IgD-negative memory B cell (primary cell): Measurements from ENCODE around the gene CBX5. TPM values are rescaled to one million over a fixed set of nuclear protein-coding genes. Genes with fewer than 3 reads are reported as not detected.
"Not testable (repeated sequence)": the region's sequence is repeated elsewhere in the genome, so short reads cannot be mapped to it uniquely, and the experiment has no call there.

Experiments
- H3K27ac Mint-ChIP-seq, 3 donors: one replicate each; pipeline ENCODE4 v1.8.0; 2020 to 2022; ENCODE audit warnings: mild to moderate bottlenecking in 3 of 3, mixed read lengths in 3 of 3, moderate library complexity in 1 of 3
- H3K27me3 Mint-ChIP-seq: one replicate; pipeline ENCODE4 v1.8.0; 2021; ENCODE audit warnings: mixed read lengths
- H3K36me3 Mint-ChIP-seq: one replicate; pipeline ENCODE4 v1.8.0; 2020; ENCODE audit warnings: mild to moderate bottlenecking, mixed read lengths
- H3K4me1 Mint-ChIP-seq, 3 donors: one replicate each; pipeline ENCODE4 v1.8.0; 2020 to 2022; ENCODE audit warnings: mixed read lengths in 3 of 3, mild to moderate bottlenecking in 1 of 3
- H3K4me3 Mint-ChIP-seq, 4 donors: one replicate each; pipeline ENCODE4 v1.8.0; 2020 to 2022; ENCODE audit warnings: mild to moderate bottlenecking in 4 of 4, mixed read lengths in 4 of 4, moderate library complexity in 3 of 4
- H3K9me3 Mint-ChIP-seq, 3 donors: one replicate each; pipeline ENCODE4 v1.8.0; 2020 to 2021; ENCODE audit warnings: mixed read lengths in 3 of 3, mild to moderate bottlenecking in 1 of 3
- polyA plus RNA-seq: library from polyadenylated mRNA; unstranded; fragments of 300-500 nt; fragmentation: Illumina TruSeq; gene quantifications from one replicate; pipeline ENCODE4 v1.2.3, GENCODE V29; 2021

Gene CBX5
- polyA plus RNA-seq, 1 donor from 2014 or later, result 20.6 TPM

DNA sequence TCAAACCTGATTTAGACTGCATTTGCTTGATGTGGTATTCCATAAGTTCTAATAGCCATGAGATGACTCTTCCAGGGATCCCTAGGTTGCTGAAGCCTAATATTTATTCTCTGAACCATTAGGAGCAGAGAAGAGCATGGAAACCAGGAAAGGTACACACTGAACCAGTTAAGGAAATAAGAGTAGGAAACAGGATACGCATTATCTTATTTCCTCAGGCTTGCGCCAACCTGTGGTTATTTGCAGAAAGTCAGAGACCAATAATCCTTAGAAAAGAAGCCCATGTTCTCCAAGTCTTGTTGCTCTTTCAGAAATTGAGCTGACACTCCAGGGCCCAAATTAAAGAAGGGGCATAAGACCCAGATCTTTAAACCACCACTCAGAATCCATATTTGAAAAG lies 49.4 kb downstream of the CBX5 start:
- H3K36me3 Mint-ChIP-seq, result peaks cover 3% of the 10 kb centered on the region
- H3K4me3 Mint-ChIP-seq, result no peak overlapping the region
- no peak overlapping the region for H3K27ac Mint-ChIP-seq
- peaks cover 5 to 14% (median 10%) of the 10 kb centered on the region in 3 donors for H3K4me1 Mint-ChIP-seq
- H3K9me3 Mint-ChIP-seq, result no peaks in the 10 kb centered on the region
- H3K27me3 Mint-ChIP-seq, result no peaks in the 10 kb centered on the region

DNA sequence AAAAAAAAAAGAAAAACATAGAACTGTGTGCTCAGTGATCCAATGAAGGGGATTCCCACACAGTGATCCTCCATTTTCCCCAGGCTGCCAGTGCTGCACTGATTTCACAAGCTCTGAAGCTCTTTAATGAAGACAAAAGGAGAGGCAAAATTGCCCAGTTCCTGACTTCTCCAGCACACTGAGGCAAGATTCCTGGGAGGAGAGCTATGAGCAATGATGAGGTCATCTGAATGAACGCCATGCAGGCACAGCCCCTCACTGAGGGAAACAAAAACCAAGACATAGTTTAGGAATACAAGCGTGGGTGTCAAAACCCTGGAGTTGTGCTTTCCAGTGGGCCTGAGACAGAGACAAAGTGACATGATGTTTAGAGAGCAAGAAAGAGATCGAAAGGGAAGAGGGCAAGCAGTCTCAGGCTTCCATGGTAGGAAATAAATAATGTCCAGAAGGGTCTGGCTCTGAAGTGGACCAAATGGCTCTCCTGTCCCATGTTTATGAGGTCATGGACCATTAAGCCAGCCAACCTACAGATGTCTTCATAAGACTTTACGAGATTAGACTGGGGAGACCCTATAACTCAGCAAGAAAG lies 50.2 kb downstream of the CBX5 start:
- Mint-ChIP-seq H3K27ac (peak overlapping the region in 1 of 3 donors; percentile 41), H3K9me3 (no peaks in the 10 kb centered on the region), H3K4me3 (peak overlapping the region in 1 of 4 donors; percentile 27), H3K27me3 (no peaks in the 10 kb centered on the region), H3K4me1 (peaks cover 5 to 14% (median 10%) of the 10 kb centered on the region in 3 donors), H3K36me3 (peaks cover 3% of the 10 kb centered on the region)

- Mint-ChIP-seq H3K9me3 (no peaks in the 10 kb centered on the region), H3K36me3 (peaks cover 3% of the 10 kb centered on the region), H3K4me3 (no peak overlapping the region), H3K4me1 (peaks cover 5 to 14% (median 10%) of the 10 kb centered on the region in 3 donors), H3K27me3 (no peaks in the 10 kb centered on the region), H3K27ac (no peak overlapping the region)
Measured at GRCh38 chr12:54228471-54228870, 51.5 kb downstream of the CBX5 start.

DNA sequence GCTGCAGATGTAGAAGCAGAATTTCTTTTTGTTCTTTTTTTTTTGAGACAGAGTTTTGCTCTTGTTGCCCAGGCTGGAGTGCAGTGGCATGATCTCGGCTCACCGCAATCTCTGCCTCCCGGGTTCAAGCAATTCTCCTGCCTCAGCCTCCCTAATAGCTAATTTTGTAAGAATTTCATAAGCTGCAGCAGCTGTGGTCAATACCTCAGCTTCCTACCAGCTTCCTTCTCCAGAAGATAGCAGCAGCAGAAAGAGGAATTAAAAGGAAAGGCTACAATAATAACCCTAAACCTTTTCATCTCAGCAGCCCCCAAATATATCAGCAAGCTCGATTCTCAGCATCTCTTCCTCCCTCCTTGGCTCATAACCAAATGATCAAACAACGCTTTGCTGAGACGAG lies 52.0 kb downstream of the CBX5 start:
- not testable (repeated sequence) for H3K4me3 Mint-ChIP-seq, H3K9me3 Mint-ChIP-seq, H3K27me3 Mint-ChIP-seq, H3K36me3 Mint-ChIP-seq
- H3K27ac Mint-ChIP-seq, result peak overlapping the region in 2 of 3 donors; percentile 33 to 77
- peaks cover 5 to 14% (median 10%) of the 10 kb centered on the region in 3 donors for H3K4me1 Mint-ChIP-seq

- Mint-ChIP-seq H3K9me3 (no peaks in the 10 kb centered on the region), H3K27me3 (no peaks in the 10 kb centered on the region), H3K27ac (peak overlapping the region in 1 of 3 donors; percentile 77), H3K4me1 (peaks cover 5 to 14% (median 10%) of the 10 kb centered on the region in 3 donors), H3K36me3 (peaks cover 3% of the 10 kb centered on the region), H3K4me3 (no peak overlapping the region)
Measured at GRCh38 chr12:54227376-54227775, 52.5 kb downstream of the CBX5 start.

- no peak overlapping the region for H3K4me3 Mint-ChIP-seq
- peaks cover 5 to 14% (median 10%) of the 10 kb centered on the region in 3 donors for H3K4me1 Mint-ChIP-seq
- H3K27me3 Mint-ChIP-seq, result no peaks in the 10 kb centered on the region
- peaks cover 3% of the 10 kb centered on the region for H3K36me3 Mint-ChIP-seq
- H3K27ac Mint-ChIP-seq, result no peak overlapping the region
- no peaks in the 10 kb centered on the region for H3K9me3 Mint-ChIP-seq
Measured at GRCh38 chr12:54225666-54226065, 54.3 kb downstream of the CBX5 start.

DNA sequence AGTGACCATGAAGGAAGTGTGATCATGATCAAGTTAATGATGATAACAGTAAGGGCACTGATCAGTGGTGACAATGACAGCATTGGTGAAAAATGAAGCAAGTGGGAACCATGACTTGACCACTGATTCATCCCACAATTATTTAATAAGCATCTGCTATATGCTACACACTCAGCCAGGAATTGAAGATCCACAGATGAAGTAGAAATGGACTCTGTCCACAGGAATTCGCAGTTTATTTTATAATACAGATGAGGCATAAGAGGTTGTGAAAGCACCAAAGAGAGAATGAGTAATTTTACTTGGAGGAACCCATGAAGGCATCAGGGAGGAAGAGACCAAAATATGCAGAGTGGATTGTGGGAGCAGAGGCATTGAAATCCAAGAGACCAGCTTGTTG lies 57.3 kb downstream of the CBX5 start:
- H3K27ac Mint-ChIP-seq, result no peak overlapping the region

GRCh38 chr12:54221402-54221984 lies 58.4 kb downstream of the CBX5 start:
- Mint-ChIP-seq H3K4me1 (peaks cover 20 to 24% (median 22%) of the 10 kb centered on the region in 3 donors), H3K36me3 (no peaks in the 10 kb centered on the region), H3K4me3 (no peak overlapping the region), H3K9me3 (no peaks in the 10 kb centered on the region), H3K27ac (no peak overlapping the region), H3K27me3 (peaks cover 6% of the 10 kb centered on the region)

More for the DNA sequence above, 57.3 kb downstream of the CBX5 start:
- Mint-ChIP-seq H3K9me3 (no peaks in the 10 kb centered on the region), H3K27me3 (peaks cover 3% of the 10 kb centered on the region), H3K4me1 (peaks cover 9 to 15% (median 11%) of the 10 kb centered on the region in 3 donors), H3K4me3 (no peak overlapping the region), H3K36me3 (no peaks in the 10 kb centered on the region)

GRCh38 chr12:54220567-54220966 lies 59.4 kb downstream of the CBX5 start:
- Mint-ChIP-seq H3K27me3 (peaks cover 6% of the 10 kb centered on the region), H3K4me1 (peaks cover 25 to 30% (median 25%) of the 10 kb centered on the region in 3 donors), H3K4me3 (no peak overlapping the region), H3K36me3 (no peaks in the 10 kb centered on the region), H3K27ac (peak overlapping the region in 1 of 3 donors; percentile 91), H3K9me3 (no peaks in the 10 kb centered on the region)

- Mint-ChIP-seq H3K4me3 (no peak overlapping the region), H3K27me3 (peaks cover 6% of the 10 kb centered on the region), H3K9me3 (no peaks in the 10 kb centered on the region), H3K27ac (peak overlapping the region in 1 of 3 donors; percentile 91), H3K4me1 (peaks cover 25 to 35% (median 27%) of the 10 kb centered on the region in 3 donors), H3K36me3 (no peaks in the 10 kb centered on the region)
Measured at GRCh38 chr12:54220092-54220557, 59.8 kb downstream of the CBX5 start.

- peaks cover 7% of the 10 kb centered on the region for H3K27me3 Mint-ChIP-seq
- peaks cover 28 to 36% (median 31%) of the 10 kb centered on the region in 3 donors for H3K4me1 Mint-ChIP-seq
- peak overlapping the region; percentile 81 to 95 (median 92) for H3K4me3 Mint-ChIP-seq
- H3K9me3 Mint-ChIP-seq, result no peaks in the 10 kb centered on the region
- H3K36me3 Mint-ChIP-seq, result no peaks in the 10 kb centered on the region
- H3K27ac Mint-ChIP-seq, result peak overlapping the region; percentile 64 to 91 (median 75)
Measured at GRCh38 chr12:54217774-54218241, 62.1 kb downstream of the CBX5 start.

DNA sequence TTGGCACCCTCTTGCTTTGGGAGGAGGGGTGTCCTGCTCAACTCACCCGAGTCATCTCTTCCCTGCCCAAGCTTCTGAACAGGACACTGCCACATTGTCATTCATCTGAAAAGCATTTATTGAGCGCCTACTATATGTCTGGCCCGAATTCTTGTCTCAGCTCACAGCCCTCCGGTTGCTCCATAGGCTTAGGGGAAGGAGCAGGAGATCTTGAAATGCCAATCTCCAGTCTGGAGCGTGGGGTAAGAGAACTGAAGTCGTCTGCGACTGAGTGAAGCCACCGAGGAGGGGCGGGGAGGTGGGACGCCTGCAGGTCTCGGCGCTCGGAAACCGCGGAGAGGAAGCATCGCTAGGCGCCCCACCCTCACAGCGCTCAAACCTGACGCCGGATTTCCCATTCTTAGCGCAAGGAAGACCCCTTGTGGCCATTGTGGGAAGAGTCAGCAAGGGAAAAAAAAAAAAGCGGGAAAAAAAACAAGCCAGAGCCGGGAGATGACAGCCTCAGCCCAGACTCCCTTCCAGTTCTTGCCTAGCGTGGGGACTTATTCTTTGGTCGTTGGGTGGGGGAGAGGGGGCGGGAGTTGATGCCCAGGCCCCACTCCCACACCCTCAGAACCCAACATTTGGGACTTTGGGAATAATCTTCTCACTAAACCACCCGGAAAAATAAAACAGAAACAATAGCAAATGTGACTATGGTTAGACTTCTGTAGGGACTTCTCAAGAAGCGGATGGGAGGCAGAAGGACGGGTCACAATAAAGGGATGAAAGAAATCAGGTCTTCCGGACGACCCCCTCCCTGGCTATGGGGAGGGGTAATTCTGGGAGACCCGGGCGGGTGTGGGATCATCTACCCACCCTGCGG lies 62.9 kb downstream of the CBX5 start:
- peak overlapping the region; percentile 81 to 95 (median 92) for H3K4me3 Mint-ChIP-seq
- peaks cover 28 to 36% (median 31%) of the 10 kb centered on the region in 3 donors for H3K4me1 Mint-ChIP-seq
- no peaks in the 10 kb centered on the region for H3K36me3 Mint-ChIP-seq
- H3K27ac Mint-ChIP-seq, result peak overlapping the region; percentile 89 to 98 (median 91)
- no peaks in the 10 kb centered on the region for H3K9me3 Mint-ChIP-seq
- peaks cover 7% of the 10 kb centered on the region for H3K27me3 Mint-ChIP-seq

DNA sequence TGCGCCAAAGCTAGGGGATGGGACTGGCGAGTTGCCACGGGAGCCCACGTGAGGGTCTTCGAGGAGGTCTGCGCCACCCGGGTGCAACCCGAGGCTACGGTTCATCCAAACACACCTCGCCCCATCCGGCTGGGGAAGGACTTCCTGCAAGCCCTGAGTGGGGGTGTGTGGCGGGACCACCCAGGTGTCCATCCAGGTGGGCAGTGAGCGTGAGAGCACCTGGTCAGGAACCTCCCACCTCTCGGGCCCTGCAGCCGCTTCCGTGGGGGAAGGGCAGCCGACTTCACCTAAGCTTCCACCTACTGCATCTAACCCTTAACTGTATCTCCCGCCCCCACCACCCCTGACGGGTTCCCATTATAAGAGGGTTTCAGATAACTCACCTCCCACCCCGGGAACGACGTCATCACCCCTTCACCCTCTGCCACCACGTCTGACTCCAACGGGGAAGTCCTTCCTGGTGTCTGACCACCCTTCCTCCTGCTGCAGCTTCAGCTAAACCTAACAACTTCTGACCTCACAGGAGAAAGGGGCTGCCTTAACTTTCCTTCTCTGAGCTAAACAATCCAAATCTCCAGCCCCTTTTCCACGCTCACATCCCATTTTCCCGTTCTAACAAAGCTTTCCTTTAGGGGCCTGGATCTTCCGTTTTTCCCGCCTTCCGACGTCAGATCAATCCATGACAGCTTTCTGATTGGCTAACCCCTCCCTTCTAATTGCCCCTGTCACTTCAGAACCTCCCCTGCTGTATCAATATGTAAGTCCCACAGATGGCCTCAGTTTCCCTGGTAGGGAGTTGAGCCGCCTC lies 63.7 kb downstream of the CBX5 start:
- Mint-ChIP-seq H3K4me3 (peak overlapping the region; percentile 81 to 97 (median 92)), H3K36me3 (no peaks in the 10 kb centered on the region), H3K9me3 (no peaks in the 10 kb centered on the region), H3K27ac (peak overlapping the region; percentile 89 to 98 (median 91)), H3K4me1 (peaks cover 28 to 36% (median 31%) of the 10 kb centered on the region in 3 donors), H3K27me3 (peaks cover 7% of the 10 kb centered on the region)
